GM12801 (cell line): ENCODE results near the gene URB2.

Experiments
- TF ChIP-seq, protein P1 (sequence below): IDR thresholded peaks from one replicate; pipeline ENCODE4 v1.5.1; 2011; ENCODE audit warnings: control low read depth; ENCODE audit not compliant: insufficient read length; ENCODE audit errors: extremely low read depth

URB2 gene

DNA sequence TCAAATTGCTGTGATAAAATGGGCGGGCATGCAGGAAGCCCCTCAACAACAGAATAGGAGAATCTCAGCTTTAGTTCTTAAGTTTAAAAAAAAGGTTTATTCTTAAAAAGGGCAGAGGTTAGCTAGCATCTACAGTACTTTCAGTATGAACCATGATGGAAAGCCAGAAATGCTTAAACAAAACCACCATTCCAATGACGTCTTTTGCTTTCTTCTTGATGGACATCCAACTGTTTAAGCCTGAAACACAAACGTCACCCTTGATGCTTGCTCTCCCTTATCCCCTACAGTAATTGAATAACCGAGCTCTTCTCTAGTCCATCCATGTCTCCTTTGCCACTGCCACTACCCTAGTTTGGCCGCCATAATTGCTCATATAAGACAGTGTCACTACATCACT lies 25.8 kb upstream of the URB2 start:
- TF ChIP-seq, protein P1, sequence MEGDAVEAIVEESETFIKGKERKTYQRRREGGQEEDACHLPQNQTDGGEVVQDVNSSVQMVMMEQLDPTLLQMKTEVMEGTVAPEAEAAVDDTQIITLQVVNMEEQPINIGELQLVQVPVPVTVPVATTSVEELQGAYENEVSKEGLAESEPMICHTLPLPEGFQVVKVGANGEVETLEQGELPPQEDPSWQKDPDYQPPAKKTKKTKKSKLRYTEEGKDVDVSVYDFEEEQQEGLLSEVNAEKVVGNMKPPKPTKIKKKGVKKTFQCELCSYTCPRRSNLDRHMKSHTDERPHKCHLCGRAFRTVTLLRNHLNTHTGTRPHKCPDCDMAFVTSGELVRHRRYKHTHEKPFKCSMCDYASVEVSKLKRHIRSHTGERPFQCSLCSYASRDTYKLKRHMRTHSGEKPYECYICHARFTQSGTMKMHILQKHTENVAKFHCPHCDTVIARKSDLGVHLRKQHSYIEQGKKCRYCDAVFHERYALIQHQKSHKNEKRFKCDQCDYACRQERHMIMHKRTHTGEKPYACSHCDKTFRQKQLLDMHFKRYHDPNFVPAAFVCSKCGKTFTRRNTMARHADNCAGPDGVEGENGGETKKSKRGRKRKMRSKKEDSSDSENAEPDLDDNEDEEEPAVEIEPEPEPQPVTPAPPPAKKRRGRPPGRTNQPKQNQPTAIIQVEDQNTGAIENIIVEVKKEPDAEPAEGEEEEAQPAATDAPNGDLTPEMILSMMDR = no peak

DNA sequence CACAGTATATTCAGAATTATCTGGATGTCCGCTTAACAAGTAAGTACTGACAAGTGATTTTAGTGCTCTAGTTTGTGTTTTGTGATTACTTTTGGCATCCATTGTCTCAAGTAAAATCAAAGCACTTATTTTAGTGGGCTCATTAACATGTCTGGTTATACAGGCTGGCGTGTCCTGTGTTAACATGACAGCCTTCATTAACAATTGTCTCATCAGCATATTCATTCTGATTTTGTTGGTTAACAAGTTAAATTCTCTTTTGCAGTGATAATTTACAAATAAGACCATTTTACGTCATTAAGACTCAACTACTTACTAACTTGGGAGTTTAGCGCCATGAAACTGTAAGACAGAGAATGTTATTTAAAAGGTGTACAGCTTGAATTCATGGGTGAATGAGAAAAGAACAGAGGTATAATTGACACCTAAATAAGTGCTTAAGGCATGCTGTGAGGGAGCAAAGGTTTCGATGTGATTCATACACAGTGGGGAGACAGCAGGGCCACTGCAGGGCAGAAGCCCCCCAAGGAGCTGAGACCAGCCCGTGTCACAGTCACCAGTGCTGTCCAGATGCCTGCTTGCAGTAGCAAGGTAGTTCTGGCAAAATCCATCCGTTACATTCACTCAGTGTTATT lies 22.6 kb upstream of the URB2 start:
- TF ChIP-seq, protein P1 = no peak

DNA sequence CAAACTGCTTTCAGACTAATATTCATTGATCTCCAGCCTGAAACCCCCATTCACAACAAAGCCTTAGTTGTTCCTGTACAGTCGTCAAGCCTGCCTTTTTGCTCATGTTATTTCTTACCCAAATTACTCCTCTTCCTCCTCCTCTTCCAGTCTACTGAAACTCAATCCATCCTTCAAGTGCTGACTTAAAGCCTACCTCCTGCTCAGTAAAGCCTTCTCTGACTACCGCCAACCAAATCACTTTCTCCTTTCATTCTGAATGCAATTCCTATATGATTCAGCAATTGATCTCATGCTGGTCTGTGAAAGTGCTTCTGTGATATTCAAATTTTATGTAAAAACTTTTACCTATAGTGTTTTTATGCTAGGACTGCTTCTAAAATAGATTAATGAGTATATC lies 18.7 kb upstream of the URB2 start:
- TF ChIP-seq, protein P1 = no peak

DNA sequence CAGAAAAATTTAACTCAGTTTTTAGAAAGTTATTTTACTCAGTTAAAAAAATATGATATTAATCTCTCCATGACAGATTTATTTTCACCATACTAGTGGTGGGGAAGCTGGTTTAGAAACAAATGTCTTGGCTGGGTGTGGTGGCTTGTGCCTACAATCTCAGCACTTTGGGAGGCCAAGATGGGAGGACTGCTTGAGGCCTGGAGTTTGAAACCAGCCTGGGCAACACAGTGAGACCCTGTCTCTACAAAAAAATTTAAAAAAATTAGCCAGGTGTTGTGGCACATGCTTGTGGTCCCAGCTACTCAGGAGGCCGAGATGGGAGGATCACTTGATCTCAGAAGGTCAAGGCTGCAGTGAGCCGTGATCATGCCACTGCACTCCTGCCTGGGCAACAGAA lies 17.5 kb upstream of the URB2 start:
- TF ChIP-seq, protein P1 = no peak

DNA sequence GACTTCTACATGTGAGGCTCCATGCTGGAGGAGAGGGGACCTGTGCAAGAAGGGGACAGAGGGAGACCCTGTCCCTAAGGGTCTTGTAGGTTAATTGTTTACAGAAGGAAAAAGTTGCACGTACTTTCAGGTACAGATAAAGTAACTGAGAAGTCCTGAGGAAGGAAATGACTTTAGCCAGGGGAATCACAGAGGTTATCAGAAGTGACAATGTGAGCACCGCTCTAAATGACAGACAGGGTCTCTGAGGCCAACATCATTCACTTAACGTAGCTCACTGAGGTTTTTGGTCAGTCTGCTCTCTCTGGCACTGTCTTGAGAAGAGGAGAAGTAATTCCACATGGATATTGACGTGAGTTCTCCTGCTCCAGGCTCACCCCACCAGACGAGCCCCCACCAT lies 12.1 kb upstream of the URB2 start:
- TF ChIP-seq, protein P1 = no peak

DNA sequence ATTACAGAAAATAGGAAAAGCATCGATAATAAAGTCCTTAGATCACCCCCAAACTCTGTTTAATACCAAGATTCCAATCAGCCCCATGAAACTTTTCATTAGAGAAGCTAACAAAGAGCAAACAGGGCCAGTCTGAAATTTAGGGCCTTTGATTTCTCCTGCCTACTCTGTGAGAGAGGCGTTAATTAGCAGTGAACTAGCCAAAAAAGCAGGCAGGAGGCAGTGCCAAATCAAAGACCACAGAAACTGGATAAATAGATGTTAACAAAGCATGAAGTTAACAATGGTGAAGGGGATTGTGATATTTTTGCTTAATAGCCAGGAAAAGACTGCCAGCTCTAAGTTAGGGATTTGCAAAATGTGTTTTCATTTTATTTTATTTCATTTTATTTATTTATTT lies 11.3 kb upstream of the URB2 start:
- TF ChIP-seq, protein P1 = no peak

DNA sequence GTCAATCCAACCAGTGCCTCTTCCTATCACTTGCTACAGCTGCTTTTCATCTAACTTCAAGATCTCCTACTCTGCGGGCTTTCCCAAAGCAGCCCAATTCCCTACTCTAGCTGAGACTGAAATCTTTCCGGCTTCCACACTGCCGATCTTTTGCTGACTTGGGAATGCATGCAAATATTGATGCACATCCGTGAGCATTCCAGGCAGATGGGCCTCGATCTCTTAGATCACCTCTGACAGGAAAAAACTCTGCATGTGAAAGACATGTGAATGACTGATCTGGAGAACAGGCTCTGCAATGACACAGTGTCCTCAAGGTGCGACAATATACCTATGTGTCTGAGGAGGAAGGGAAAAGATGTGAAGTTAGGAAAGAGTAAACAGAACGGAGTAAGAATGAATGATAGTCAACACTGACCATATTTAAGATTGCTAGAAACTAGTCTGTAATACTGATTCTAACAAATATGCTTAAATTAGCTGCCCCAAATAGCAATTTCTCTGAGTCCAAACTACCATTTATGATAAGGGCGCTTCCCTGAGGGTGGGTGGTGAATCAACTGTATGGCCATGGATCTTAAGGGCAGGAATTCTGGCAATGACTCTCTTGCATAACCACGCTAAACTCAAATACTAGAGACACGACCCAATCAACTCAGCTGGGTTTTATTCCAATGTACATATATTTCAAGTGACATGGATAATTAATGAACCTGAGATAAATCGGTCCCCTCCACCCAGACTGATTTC lies 8.5 kb upstream of the URB2 start:
- TF ChIP-seq, protein P1 = no peak
